MCF 10A (cell line): ENCODE measurements around the gene SCG3. TPM values are rescaled to one million over a fixed set of nuclear protein-coding genes. Genes with fewer than 3 reads are reported as not detected.

Experiments used
- BruUV-seq: library from RNA; stranded (reverse); fragments of 400-500 nt; replicated peaks from 2 replicates; lab custom pipeline; 2021; lab: Mats Ljungman, UMichigan
- CTCF ChIA-PET: fragments of 300-600 bp; sonication (Branson Sonifier 250); formaldehyde crosslinking; extraction: SDS; loops from one replicate; lab custom pipeline; 2021; ENCODE audit warnings: antibody characterized with exemption, inconsistent platforms; lab: Yijun Ruan, JAX
- POLR2A ChIA-PET: fragments of 300-600, 350-650 bp; sonication (Branson Sonifier 250); formaldehyde crosslinking; extraction: SDS; loops from one replicate; lab custom pipeline; 2020; ENCODE audit warnings: antibody characterized with exemption, inconsistent platforms; lab: Yijun Ruan, JAX
- DNase-seq: peaks from one replicate; pipeline ENCODE4 v3.0.0-alpha.2; 2018; ENCODE audit not compliant: unreplicated experiment
- H3K27ac Mint-ChIP-seq: one replicate; pipeline ENCODE4 v1.8.0; 2022; ENCODE audit warnings: mild to moderate bottlenecking, low read depth, mixed read lengths; ENCODE audit not compliant: unreplicated experiment
- H3K27me3 Mint-ChIP-seq: one replicate; pipeline ENCODE4 v1.8.0; 2022; ENCODE audit warnings: mixed read lengths; ENCODE audit not compliant: insufficient read depth, unreplicated experiment
- H3K36me3 Mint-ChIP-seq: one replicate; pipeline ENCODE4 v1.8.0; 2022; ENCODE audit warnings: mild to moderate bottlenecking, moderate library complexity, mixed read lengths; ENCODE audit not compliant: insufficient read depth, unreplicated experiment
- H3K4me1 Mint-ChIP-seq: one replicate; pipeline ENCODE4 v1.8.0; 2022; ENCODE audit warnings: mixed read lengths; ENCODE audit not compliant: insufficient read depth, unreplicated experiment
- H3K4me3 Mint-ChIP-seq: one replicate; pipeline ENCODE4 v1.8.0; 2022; ENCODE audit warnings: mild to moderate bottlenecking, moderate library complexity, mixed read lengths; ENCODE audit not compliant: unreplicated experiment
- H3K9me3 Mint-ChIP-seq: one replicate; pipeline ENCODE4 v1.8.0; 2022; ENCODE audit warnings: mixed read lengths; ENCODE audit not compliant: unreplicated experiment
- CTCF ChIP-seq: fragments of 200-600 bp; IDR thresholded peaks from one replicate; pipeline ENCODE4 v1.8.0; 2022; ENCODE audit warnings: antibody characterized with exemption, mild to moderate bottlenecking; ENCODE audit not compliant: unreplicated experiment
- intact Hi-C: fragments of 100-400 bp; cut with micrococcal nuclease; formaldehyde crosslinking; loops from 2 replicates; pipeline ENCODE4 v1.14.1; 2022
- total RNA-seq: library from RNA; stranded (reverse); gene quantifications from 2 replicates; pipeline ENCODE4 v1.2.3, GENCODE V29; 2022

Gene SCG3
- total RNA-seq, 1 experiment from 2014 or later = not detected

- Mint-ChIP-seq H3K9me3 (no peaks in the 10 kb centered on the region), H3K27ac (no peak overlapping the region), H3K27me3 (peaks cover 24% of the 10 kb centered on the region), H3K4me1 (peaks cover 22% of the 10 kb centered on the region), H3K36me3 (no peaks in the 10 kb centered on the region), H3K4me3 (no peak overlapping the region)
- TF ChIP-seq CTCF = no peak
- no TSS peak for BruUV-seq
- CTCF ChIA-PET = interaction anchor here (0.9 to 1.6 kb wide), 2 partner anchors 23 to 104 kb away, joined by 4 to 5 read pairs; no protein-coding TSS in a partner anchor
- intact Hi-C loops = no loop called here
- DNase-seq = no peak
- POLR2A ChIA-PET = interaction anchor here (1.3 to 7.5 kb wide), 2 partner anchors 16 to 22 kb away, joined by 5 to 69 read pairs; partner anchors contain the start of gene LYSMD2
Measured at GRCh38 chr15:51754267-51754666, 73.0 kb downstream of the SCG3 start.

DNA sequence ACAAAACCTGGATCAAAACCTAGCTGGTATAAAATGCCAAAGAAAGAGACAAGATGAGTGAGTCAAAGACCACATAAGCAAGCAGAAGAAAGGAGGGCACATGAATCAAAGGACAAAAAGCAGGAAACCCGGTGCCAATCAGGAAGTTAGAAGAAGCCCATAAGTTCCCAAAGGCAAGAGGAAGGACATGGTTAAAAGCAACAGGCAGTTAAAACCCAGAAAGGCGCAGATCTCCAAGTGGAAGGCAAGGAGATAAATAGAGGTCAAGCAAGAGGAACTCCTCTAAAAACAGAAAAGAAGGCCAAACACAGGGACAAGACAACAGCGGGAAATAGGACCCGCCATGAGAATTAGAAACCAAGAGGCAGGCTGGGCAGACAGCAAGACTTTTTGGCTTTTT lies 74.5 kb downstream of the SCG3 start:
- DNase-seq = no peak
- no peaks in the 10 kb centered on the region for H3K36me3 Mint-ChIP-seq
- no TSS peak for BruUV-seq
- POLR2A ChIA-PET = no interaction called here
- H3K9me3 Mint-ChIP-seq = no peaks in the 10 kb centered on the region
- H3K4me1 Mint-ChIP-seq = peaks cover 26% of the 10 kb centered on the region
- CTCF ChIA-PET = interaction anchor here (0.6 to 3.6 kb wide), 3 partner anchors 20 to 106 kb away, joined by 3 to 29 read pairs (median 8); no protein-coding TSS in a partner anchor
- no peak for TF ChIP-seq CTCF
- H3K27ac Mint-ChIP-seq = no peak overlapping the region
- H3K4me3 Mint-ChIP-seq = no peak overlapping the region
- peaks cover 16% of the 10 kb centered on the region for H3K27me3 Mint-ChIP-seq
- intact Hi-C loops = no loop called here

- no peaks in the 10 kb centered on the region for H3K36me3 Mint-ChIP-seq
- peaks cover 21% of the 10 kb centered on the region for H3K4me1 Mint-ChIP-seq
- H3K9me3 Mint-ChIP-seq = no peaks in the 10 kb centered on the region
- intact Hi-C loops = no loop called here
- no peak for DNase-seq
- no peak overlapping the region for H3K27ac Mint-ChIP-seq
- ChIA-PET CTCF (interaction anchor here (0.7 to 3.6 kb wide), 3 partner anchors 107 to 284 kb away, joined by 3 to 29 read pairs (median 4); no protein-coding TSS in a partner anchor), POLR2A (interaction anchor here (1.0 to 2.0 kb wide), 3 partner anchors 17 to 107 kb away, joined by 4 to 8 read pairs (median 5); partner anchors contain the start of gene LYSMD2)
- BruUV-seq = no TSS peak
- H3K27me3 Mint-ChIP-seq = peaks cover 9% of the 10 kb centered on the region
- TF ChIP-seq CTCF = no peak
- H3K4me3 Mint-ChIP-seq = no peak overlapping the region
Measured at GRCh38 chr15:51756482-51756881, 75.2 kb downstream of the SCG3 start.

DNA sequence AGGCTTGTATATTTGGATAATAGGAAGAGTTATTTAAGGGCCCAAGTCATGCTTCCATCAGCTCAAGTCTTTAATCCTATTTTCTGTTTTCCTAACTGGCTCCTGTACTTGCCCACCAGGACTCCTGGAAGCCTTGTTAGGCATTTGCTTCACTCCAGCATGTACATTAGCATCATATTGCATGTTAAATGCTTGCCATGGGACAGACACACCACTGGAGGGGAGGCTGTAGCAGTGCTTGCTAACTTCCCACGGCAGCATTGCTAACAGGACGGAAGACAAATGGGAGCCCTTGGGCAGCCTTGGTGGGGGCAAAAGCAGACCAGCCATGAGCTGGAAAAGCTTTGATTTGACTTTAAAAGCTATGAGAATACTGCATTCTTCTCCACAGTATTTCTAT lies 76.1 kb downstream of the SCG3 start:
- BruUV-seq = no TSS peak
- no peak overlapping the region for H3K4me3 Mint-ChIP-seq
- ChIA-PET CTCF (interaction anchor here (0.7 to 3.6 kb wide), 7 partner anchors 9 to 132 kb away, joined by 3 to 29 read pairs (median 3); no protein-coding TSS in a partner anchor), POLR2A (interaction anchor here (1.0 to 2.0 kb wide), 5 partner anchors 18 to 108 kb away, joined by 3 to 8 read pairs (median 5); no protein-coding TSS in a partner anchor)
- H3K27me3 Mint-ChIP-seq = peaks cover 8% of the 10 kb centered on the region
- H3K27ac Mint-ChIP-seq = no peak overlapping the region
- no peaks in the 10 kb centered on the region for H3K36me3 Mint-ChIP-seq
- peaks cover 17% of the 10 kb centered on the region for H3K4me1 Mint-ChIP-seq
- no peak for TF ChIP-seq CTCF
- no peaks in the 10 kb centered on the region for H3K9me3 Mint-ChIP-seq
- DNase-seq = no peak
- intact Hi-C loops = no loop called here
